Eye (tissue), 1 donor: Measurements from ENCODE around the gene CUZD1.
A peak's percentile ranks its signal among the peaks of the same experiment; 100 is the strongest.

Experiments
- DNase-seq: peaks from one replicate; pipeline ENCODE4 v3.0.0-alpha.2; 2015

CUZD1 gene

DNA sequence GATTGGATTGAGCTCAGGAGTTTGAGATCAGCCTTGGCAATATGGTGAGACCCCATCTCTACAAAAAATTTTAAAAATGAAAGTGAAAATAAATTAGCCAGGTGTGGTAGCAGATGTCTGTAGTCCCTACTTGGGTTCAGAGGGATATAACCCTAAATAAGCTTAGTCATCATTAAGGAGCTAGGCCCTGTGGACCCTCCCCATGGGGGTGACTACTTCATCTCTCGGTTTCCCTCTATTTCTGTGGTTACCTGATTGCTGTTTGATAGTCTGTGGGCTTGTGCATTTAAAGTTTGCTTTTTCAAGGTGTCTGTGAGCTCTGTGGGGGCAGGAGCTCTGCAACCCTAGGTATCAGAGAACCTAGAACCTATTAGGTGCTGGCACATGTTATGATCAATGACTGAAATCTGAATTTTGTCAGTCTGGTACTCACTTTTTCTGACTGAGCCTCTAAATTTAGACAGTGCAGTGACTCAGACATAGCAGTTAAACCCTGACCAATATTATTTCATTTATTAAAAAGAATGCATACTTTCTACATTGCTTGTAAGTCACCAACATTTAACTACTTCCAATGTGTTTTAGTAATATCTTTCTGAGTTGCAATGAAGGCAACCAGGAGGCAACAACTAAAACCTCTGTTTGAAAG is 8.1 kb upstream of the CUZD1 start:
- DNase-seq: no peak

DNA sequence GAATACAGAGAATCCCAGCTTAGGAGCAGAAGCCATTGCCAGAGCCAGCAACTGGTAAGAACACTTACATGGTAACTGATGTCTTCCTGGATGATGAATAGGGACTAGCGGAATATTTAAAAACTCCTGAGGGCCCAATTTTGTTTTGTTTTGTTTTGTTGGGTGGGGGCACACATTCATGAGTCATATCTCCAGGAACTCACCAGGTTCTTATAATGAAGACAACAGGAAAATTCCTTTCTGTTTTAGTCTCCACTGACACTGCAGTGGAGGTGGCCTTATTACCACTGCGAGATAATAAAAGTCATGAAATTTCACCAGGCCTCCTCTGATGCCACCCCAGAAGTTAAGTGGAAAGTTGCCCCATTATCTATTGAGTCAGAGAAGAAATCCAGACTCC is 6.6 kb upstream of the CUZD1 start:
- DNase-seq: no peak

DNA sequence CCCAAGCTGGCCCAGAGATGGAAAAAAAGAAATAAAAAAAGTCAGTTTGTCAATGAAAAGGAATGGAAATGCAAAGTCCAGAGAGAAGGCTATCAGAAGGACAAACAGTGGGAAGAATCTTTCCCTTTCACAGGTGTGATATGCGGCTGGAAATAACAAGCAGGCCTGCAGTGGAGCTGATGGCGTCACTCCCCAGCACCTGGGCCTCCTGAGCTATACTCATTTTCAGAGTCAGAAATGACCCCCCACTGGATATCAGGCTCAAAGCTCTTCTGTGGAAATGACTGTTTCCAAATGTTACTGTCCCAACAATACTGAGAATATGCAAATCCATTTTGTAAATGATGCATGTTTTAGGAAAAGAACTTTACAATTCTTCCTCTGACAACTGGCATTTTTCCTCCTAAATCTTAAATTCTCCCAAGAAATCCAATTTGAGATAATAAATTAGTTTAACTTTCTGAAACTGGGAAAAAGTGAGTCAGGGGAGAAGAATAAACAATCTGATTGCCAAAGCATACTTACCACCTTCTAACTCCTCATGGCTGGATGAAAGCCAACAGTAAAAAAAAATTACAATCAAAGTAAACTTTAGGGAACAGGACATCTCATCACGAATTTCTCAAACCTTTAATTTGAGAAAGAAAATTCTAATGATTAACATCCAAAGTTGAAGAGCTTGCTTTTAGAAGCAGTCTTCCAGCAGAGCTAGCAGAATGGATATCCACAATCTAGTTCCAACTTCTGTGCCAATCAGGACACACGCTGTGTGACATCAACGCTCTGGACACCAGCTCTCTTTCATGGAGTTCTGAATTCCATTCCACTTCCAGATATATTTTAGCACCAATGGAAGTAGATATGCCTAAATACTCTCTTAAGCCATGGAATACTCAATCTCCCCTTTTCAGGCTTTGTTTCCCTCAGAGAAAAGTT is 5.3 kb upstream of the CUZD1 start:
- peak; percentile 11 for DNase-seq

DNA sequence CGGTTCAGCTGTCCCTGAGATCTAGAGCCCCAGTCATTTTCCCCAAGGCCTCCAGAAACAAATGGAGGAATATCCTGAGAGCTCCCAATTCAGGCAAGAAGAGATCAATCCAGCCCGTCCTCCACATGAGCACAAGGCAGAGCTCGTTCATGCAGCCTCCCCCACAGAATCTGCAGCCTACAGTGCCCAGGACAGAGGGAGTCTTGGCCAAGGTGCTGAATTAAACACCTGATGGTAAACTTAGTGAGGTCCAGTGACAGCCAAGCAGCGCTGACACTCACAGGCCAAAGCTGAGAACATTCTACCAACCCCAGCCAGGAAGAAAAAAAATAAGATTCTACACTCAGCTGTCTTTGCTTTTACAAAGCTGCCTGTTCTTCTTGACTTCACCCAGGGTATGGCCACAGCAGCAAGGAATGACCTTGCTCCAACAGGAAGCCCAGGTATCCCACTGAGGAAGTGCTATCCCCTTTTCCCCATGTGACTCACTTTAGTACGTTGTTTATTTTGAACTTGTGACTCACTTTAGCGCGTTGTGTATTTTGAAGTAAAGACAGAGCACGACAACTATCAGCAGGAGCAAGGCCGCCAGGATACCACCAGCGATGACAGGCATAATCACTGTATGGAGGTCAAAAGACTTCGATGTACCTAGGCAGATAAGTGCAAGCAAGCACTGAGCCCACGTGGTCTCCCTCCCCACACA is 4.4 kb upstream of the CUZD1 start:
- no peak for DNase-seq

DNA sequence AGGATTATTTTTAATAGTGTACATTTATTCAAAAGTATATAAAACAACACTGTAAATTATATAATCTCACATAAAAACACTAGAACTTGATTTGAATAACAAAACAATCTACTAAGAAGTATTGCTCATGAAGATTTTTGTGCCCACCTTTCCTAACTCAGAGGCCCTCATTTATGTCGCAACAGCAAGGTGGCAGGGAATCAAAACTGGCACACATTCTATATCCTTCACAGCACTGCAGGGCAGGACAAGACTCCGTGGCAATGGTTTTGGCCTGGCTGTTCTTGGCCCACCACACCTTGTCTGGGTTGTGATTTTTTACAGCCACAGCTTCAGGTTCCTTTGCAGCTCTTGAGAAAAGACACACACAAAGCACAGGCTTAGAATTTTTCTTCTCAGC is 3.4 kb upstream of the CUZD1 start:
- no peak for DNase-seq

DNA sequence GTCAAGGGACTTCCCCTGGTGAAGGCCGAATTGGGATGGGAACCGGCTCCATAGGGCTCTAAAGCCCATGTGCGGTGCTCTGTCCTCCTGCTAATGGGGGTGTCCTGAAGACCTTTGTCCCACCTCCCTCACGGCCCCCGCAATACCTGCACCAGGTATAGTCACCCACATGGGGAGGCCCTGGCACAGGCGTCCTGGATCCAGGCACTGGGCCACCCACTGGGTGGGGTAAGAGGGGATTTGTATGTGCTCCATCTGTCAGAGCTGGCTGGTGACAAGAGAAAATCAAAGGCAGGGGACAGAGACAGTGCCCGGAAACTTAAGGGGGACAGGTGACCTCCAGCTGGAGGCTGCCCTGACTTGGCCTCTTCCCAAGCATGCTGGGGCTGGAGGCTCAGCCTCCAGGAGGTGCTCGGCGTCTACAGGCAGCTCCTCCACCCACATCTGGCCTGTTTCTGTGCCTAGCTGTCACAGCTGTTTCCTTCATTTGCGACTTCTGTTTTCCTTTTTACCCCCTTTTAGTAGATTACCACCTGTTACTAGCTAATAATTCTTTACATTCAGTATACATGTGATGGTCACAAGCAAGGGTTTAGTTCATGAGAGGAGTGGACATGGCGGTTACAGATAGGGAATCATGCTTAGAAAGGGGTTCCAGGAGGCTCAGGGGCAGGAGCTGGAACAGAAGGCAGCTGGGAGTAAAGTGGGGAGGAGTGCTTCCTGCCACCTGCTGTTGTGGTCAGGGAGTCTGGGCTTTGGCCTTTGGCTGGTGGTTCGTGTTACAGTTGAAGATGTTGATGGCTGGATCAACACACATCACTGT is 2.3 kb upstream of the CUZD1 start:
- DNase-seq: no peak

DNA sequence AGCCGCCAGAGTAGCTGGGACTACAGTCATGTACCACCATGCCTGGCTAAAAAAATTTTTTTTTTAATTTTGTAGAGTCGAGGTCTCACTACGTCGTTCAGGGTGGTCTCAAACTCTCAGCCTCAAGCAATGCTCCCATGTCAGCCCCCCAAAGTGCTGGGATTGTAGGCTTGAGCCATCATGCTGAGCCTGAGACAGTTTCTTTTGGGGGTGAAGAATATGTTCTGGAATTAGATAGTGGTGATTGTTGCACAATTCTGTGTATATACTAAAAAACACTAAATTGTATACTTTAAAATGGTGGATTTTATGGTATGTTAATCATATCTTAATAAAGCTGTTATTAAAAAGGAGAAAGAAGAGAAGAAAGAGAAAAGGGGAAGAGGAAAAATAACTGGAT is 1.5 kb downstream of the CUZD1 start:
- DNase-seq: no peak

DNA sequence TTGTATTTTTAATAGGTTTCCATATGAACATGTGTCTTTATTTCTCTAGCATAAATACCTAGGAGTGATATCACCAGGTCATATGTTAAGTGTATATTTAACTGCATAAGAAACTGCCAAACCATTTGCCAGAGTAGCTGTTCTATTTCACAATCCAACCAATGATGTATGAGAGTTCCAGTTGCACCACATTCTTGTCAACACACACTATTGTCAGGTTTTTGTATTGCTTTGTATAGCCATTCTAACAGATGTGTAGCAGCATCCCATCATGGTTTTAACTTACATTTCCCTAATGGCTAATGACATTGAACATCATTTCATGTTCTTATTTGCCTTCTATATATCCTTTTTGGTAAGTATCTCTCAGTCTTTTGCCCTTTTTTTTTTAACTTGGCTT is 4.1 kb downstream of the CUZD1 start:
- DNase-seq: no peak

DNA sequence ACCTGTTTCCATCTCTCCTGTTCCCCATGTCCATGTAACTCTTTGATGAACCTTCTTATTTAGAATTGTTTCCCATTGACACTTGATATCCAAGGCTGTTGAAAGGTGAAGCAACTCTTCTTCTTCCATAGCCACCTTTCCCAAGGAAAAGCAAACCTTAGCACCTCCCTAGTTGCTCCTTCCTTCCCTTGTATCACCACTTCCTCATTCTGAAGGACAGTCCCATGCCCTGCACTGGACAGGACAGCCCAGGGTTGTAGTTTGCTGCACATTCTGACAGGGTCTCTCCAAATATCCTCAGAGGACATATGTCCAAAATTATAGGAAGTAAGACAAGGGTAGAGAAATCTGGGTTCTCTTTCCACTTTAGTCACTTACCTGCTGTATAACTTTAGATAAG is 6.2 kb downstream of the CUZD1 start:
- no peak for DNase-seq

DNA sequence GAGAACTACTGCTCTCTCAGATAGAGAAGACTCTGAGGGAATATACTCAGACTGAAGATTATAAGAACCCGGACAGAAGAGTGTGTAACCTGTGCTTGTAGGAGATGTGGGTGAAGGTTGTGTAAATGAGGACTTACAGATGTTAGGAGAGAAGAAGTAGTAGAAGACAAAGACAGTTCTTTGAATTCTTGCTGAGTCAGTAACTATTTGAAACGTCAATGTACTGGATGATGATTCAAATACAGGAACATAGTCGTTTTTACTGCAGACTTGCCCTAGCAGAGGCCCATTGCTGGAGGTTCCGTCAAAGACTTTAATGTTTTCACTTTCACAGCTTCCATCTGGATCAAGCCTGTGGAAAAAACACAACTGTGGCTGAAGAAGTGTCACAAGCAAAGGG is 6.8 kb downstream of the CUZD1 start:
- no peak for DNase-seq

DNA sequence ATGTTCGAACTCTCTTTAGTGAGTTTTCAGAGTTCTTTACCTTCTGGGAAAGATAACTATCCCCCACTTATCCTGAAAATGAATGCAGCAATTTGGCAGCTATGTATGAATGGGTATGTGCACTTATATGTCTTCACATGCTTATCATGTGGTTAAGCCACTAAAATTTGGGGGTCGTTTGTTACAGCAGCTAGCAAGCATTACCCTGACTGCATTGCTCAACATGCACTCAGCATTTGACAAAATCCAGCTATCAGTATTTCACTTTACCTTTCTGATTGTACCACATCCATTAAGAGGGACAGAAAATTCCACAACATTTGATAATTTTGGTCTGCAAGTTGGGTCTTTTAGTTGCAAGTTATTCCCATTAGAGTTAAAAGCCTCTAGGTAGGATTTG is 9.7 kb downstream of the CUZD1 start:
- DNase-seq: no peak

DNA sequence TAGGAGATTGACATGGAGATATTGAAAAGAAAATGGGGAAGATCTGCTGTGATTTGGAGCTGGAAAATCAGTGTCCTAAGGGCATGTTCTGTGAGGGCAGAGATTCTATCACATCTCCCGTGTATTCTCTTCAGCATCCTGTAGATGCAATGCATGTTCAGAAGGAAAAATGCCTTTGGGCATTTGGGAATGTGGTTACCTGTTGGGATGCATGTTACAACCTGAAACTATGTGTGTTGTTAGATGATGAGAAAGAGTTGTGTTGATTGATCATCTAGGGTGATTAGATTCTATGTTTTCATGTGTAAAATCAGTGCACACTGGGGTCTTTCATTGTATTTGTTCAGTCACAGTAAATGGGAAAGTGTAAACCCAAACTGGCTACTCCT is 14.7 kb downstream of the CUZD1 start:
- no peak for DNase-seq

DNA sequence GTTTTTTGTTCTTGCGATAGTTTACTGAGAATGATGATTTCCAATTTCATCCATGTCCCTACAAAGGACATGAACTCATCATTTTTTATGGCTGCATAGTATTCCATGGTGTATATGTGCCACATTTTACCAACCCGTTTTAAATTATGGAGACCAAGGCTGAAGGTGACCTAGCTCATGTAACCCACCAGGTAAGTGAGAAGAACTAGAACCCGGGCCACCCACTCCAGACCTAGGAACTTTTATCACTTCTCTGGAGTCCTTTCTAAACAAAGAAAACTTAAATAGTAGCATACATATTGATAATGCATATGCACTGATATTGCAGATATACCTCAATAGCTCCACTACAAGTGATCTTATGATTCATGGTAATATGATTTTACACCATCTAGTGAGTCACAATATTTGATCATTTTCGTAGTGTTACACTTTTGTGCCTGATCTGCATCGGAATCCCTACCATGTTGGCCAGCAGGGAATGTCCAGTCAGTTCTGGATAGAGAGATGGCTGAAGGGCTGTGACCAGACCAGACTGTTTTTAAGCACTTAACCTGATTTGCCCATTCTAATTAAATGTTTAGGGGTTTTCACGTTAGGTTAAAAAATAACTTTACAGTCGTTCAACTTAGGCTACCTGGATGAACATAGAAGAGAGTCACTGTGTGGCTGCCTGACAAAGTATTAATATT is 15.2 kb downstream of the CUZD1 start:
- no peak for DNase-seq

DNA sequence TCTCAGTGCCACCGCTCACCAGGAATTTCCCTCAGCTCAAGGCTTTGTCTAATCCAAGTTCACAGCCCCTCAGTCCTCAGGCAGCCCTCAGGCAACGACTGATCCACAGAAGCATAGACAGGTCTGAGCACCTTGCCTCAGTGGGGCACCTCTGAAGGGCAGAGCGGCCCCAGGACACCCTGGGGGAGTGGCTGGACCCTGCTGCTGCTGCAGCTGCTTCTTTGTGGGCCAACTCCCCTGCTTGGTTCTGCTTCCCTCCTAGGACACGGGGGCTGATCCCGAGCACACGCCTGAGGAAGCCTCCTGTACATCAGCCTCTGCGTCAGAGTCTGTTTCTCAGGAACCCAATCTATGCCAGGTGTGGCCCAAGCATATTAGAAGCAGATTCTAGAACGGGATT is 16.2 kb downstream of the CUZD1 start:
- DNase-seq: no peak

DNA sequence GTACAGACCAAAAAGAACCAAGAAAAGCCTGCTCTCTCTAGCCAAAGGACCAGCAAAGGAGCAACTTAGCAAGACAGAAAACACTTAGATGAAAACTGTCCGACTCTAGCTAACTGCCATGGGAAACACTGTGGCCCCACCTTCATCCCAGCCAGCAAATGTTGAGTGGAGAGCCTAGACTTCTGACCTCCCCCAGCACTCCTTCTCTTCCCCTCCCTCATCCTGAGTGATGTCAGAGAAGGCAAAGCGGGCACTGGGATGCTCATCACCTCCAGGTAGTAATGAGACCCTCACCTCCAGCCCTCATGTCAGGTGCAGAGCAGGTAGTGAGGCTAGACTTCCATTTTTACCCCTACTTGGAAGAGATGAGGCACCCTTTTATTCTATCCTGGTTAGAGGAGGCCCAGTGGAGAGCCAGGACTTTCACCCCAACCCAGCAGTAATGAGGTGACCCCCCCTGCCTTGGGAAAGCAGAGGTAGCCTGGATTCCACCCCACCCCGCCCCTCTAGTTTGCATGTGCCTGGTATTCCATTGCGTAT is 16.9 kb downstream of the CUZD1 start:
- no peak for DNase-seq

DNA sequence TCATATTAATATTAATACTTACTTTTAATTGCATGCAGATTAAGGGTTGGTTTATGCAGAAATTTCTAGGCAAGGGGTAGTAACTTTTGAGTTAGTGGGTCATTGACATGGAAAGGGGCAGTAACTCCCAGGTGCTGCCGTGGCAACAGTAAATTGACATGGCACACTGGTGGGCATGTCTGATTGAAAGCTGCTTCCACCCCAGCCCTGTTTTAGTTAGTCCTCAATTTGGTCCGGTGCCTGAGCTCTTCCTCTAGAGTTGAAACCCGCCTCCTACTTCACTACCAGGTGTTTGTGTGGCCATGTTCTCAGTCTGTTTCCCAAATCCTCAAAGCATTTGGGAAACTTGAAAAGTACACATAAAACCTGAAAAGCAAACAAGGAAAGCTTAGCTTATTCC is 18.4 kb downstream of the CUZD1 start:
- no peak for DNase-seq

DNA sequence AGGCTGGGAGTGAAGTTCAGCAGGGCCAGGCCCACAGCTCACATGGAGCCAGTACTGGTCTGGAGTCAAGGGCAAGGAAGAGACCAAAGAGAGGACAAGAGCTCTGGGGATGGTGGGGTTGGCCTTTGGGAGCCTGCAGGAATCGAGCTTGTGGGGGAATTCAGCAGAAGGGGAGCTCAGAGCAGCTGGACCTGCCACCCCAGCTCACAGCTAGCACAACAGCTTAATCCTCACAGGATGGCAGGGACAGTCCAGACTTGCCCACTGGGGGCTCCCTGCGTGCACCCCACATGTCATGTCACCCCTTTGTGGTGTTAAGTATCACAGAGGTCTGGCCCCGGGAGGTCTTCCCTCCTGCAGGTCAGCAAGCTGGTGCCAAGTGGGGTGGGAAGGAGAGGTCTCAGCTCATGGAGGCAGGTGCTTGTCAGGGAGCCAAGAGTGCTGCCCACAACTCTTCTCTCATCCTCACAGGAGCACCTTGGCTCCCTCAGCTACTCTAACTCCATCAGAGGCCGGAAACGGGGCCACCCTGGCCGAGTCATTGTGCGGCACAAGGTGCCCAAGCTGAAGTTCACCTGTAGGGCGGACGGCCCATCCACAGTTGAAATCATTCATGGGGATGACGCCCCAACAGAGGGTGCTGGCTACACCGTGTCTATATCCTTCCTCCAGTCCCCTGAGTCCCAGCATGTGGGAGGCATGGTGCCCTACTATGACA is 22.5 kb downstream of the CUZD1 start:
- DNase-seq: no peak

DNA sequence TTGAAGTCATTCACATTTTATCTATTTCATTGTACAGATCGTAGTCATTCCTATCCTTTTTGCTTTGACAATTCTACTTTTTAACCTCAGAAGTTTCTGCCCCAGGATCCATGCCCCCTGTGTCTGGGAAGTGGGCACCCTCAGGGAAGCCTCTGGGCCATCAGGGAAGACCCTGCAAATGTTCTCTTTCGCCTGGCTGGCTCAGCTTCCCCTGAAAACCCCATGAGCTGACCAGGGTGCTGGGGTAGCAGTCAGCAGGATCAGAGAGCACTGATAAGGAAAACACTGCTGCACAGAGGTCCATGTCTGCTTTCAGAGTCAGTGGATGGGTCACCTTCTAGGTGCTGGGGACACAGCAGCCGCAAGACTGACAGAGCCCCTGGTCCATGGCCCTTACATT is 23.8 kb downstream of the CUZD1 start:
- no peak for DNase-seq

DNA sequence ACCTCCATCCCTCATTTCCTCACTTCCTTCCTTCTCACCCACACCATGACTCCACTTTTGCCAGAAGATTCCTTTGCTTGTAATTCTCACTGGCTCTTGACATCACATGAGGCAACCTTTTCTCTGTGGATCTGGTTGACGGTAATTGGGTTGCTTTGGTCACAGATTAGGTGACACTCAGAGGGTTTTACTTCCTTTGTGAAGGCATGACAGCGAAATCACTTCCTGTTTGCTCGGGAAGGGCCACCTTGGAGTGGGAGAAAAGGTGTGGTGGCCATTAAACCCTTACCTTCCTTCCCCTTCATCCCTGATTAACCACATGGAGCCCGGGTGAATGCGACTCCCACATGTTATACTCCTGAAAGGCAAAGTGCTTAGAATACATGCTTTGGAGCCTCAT is 30.2 kb downstream of the CUZD1 start:
- DNase-seq: no peak

DNA sequence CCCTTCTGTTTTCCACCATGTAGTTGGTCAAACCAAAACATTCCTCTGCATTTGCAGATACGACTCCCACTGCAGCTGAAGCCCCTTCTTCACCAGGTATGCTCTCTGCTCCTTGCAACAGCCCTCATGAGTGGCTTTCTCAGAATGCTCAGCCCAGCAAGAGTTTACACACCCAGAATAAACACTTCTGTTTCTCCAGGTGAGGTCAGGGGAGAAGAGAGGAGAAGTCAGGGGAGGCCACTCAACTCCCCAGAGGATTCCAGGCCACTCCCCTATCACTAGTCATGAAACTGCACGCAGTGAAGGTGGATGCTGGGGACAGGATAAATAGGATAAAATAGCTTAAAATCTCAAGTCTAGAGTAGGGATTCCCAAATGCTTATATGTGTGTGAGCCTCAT is 31.2 kb downstream of the CUZD1 start:
- no peak for DNase-seq

DNA sequence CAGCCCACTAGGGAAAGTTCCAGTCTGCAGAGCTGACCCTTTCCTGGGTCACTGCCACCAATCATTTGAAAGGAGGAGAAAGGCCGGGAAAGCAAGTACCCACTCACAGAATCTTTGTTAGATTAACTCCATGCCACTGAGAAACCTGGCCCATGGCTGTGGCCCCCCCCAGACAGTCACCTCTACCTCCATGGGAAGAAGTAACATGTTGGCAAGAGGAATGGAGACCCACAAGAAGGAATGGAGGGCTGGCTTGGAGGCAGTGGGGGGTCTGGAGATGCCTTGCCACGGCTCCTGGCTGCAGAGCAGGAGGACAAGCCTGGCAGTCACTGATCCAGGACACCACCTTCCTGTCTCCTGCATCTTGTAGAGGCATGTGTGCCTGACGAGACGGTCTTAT is 32.9 kb downstream of the CUZD1 start:
- DNase-seq: no peak
